WTC11 (cell line): ENCODE results near the gene COBL. TPM values are rescaled to one million over a fixed set of nuclear protein-coding genes. Genes with fewer than 3 reads are reported as not detected.
A peak's percentile ranks its signal among the peaks of the same experiment; 100 is the strongest.

Experiments used
- ATF6 ChIP-seq: sonication (generic); formaldehyde crosslinking; IDR thresholded peaks from 2 replicates; pipeline ENCODE4 v1.8.1; 2023; ENCODE audit warnings: mild to moderate bottlenecking, missing genetic modification reagents
- CREB1 ChIP-seq: sonication (generic); formaldehyde crosslinking; IDR thresholded peaks from 2 replicates; pipeline ENCODE4 v1.8.0; 2023; ENCODE audit warnings: mild to moderate bottlenecking, missing genetic modification reagents
- CREM ChIP-seq: sonication (generic); formaldehyde crosslinking; IDR thresholded peaks from 2 replicates; pipeline ENCODE4 v1.8.1; 2022; ENCODE audit warnings: mild to moderate bottlenecking, missing genetic modification reagents, moderate library complexity
- ELF4 ChIP-seq: sonication (generic); formaldehyde crosslinking; IDR thresholded peaks from 2 replicates; pipeline ENCODE4 v1.8.1; 2022; ENCODE audit warnings: low read depth, mild to moderate bottlenecking, moderate library complexity, missing genetic modification reagents
- ESRRA ChIP-seq: sonication (generic); formaldehyde crosslinking; IDR thresholded peaks from 2 replicates; pipeline ENCODE4 v1.8.1; 2022; ENCODE audit warnings: mild to moderate bottlenecking, missing genetic modification reagents, borderline replicate concordance
- FOXP1 ChIP-seq: sonication (generic); formaldehyde crosslinking; IDR thresholded peaks from 2 replicates; pipeline ENCODE4 v1.8.0; 2022; ENCODE audit warnings: missing genetic modification reagents, mild to moderate bottlenecking, moderate library complexity, borderline replicate concordance
- HMGA2 ChIP-seq: fragments of 250-450 bp; sonication (Bioruptor Pico); IDR thresholded peaks from 2 replicates; pipeline ENCODE4 v1.4.0; 2021; ENCODE audit warnings: mild to moderate bottlenecking, moderate library complexity
- HMGXB4 ChIP-seq: sonication (generic); formaldehyde crosslinking; IDR thresholded peaks from 2 replicates; pipeline ENCODE4 v1.8.1; 2023; ENCODE audit warnings: mild to moderate bottlenecking, moderate library complexity, missing genetic modification reagents
- IRF1 ChIP-seq: sonication (generic); formaldehyde crosslinking; IDR thresholded peaks from 2 replicates; pipeline ENCODE4 v1.8.0; 2023; ENCODE audit warnings: missing genetic modification reagents
- JAZF1 ChIP-seq: fragments of 250-450 bp; sonication (Bioruptor Pico); IDR thresholded peaks from 2 replicates; pipeline ENCODE4 v1.9.0; 2021; ENCODE audit warnings: moderate library complexity, mild to moderate bottlenecking, inconsistent platforms
- KAT7 ChIP-seq: sonication (generic); formaldehyde crosslinking; IDR thresholded peaks from 2 replicates; pipeline ENCODE4 v1.8.1; 2023; ENCODE audit warnings: missing genetic modification reagents, mild to moderate bottlenecking, borderline replicate concordance
- MXD4 ChIP-seq: fragments of 250-450 bp; sonication (Bioruptor Pico); IDR thresholded peaks from 2 replicates; pipeline ENCODE4 v1.8.0; 2021; ENCODE audit warnings: mild to moderate bottlenecking, moderate library complexity, borderline replicate concordance
- NFE2L1 ChIP-seq: sonication (generic); formaldehyde crosslinking; IDR thresholded peaks from 2 replicates; pipeline ENCODE4 v1.8.1; 2023; ENCODE audit warnings: missing genetic modification reagents
- NR3C1 ChIP-seq: sonication (generic); formaldehyde crosslinking; conservative IDR thresholded peaks from 2 replicates; pipeline ENCODE4 v1.8.1; 2023; ENCODE audit warnings: low read depth, mild to moderate bottlenecking, missing genetic modification reagents
- PREB ChIP-seq: sonication (generic); formaldehyde crosslinking; IDR thresholded peaks from 2 replicates; pipeline ENCODE4 v1.8.1; 2022; ENCODE audit warnings: mild to moderate bottlenecking, missing genetic modification reagents, moderate library complexity, borderline replicate concordance
- SMAD3 ChIP-seq: sonication (generic); formaldehyde crosslinking; IDR thresholded peaks from 2 replicates; pipeline ENCODE4 v1.8.0; 2022; ENCODE audit warnings: missing genetic modification reagents, mild to moderate bottlenecking, borderline replicate concordance
- SOX15 ChIP-seq: fragments of 250-450 bp; sonication (Bioruptor Pico); IDR thresholded peaks from 2 replicates; pipeline ENCODE4 v1.9.0; 2021; ENCODE audit warnings: mild to moderate bottlenecking
- TP53 ChIP-seq: sonication (generic); formaldehyde crosslinking; IDR thresholded peaks from 2 replicates; pipeline ENCODE4 v1.8.1; 2023; ENCODE audit warnings: mild to moderate bottlenecking, missing genetic modification reagents
- ZBTB21 ChIP-seq: sonication (generic); formaldehyde crosslinking; IDR thresholded peaks from 2 replicates; pipeline ENCODE4 v1.8.1; 2023; ENCODE audit warnings: mild to moderate bottlenecking, missing genetic modification reagents, borderline replicate concordance
- ZNF121 ChIP-seq: sonication (generic); formaldehyde crosslinking; IDR thresholded peaks from 2 replicates; pipeline ENCODE4 v1.8.0; 2023; ENCODE audit warnings: missing genetic modification reagents
- ZNF317 ChIP-seq: sonication (generic); formaldehyde crosslinking; IDR thresholded peaks from 2 replicates; pipeline ENCODE4 v1.8.1; 2023; ENCODE audit warnings: low read depth, mild to moderate bottlenecking, moderate library complexity, missing genetic modification reagents, borderline replicate concordance
- ZNF423 ChIP-seq: fragments of 250-450 bp; sonication (Bioruptor Pico); IDR thresholded peaks from 2 replicates; pipeline ENCODE4 v2.1.2; 2022; ENCODE audit warnings: mild to moderate bottlenecking, moderate library complexity
- total RNA-seq: library from RNA; stranded (reverse); gene quantifications from 3 replicates; pipeline ENCODE4 v1.2.3, GENCODE V29; 2021
- TF ChIP-seq, protein P1 (sequence below): fragments of 200-600 bp; IDR thresholded peaks from 2 replicates; pipeline ENCODE4 v1.8.0; 2022; ENCODE audit warnings: antibody characterized with exemption
- TF ChIP-seq, protein P2 (sequence below): sonication (generic); formaldehyde crosslinking; IDR thresholded peaks from 2 replicates; pipeline ENCODE4 v1.8.0; 2022; ENCODE audit warnings: mild to moderate bottlenecking, missing genetic modification reagents
- TF ChIP-seq, protein P3 (sequence below): sonication (generic); formaldehyde crosslinking; IDR thresholded peaks from 2 replicates; pipeline ENCODE4 v1.8.1; 2023; ENCODE audit warnings: mild to moderate bottlenecking, missing genetic modification reagents, moderate library complexity
- TF ChIP-seq, protein P4 (sequence below): sonication (generic); formaldehyde crosslinking; IDR thresholded peaks from 2 replicates; pipeline ENCODE4 v1.8.0; 2022; ENCODE audit warnings: missing genetic modification reagents
- TF ChIP-seq, protein P5 (sequence below): sonication (generic); formaldehyde crosslinking; IDR thresholded peaks from 2 replicates; pipeline ENCODE4 v1.8.1; 2022; ENCODE audit warnings: mild to moderate bottlenecking, moderate library complexity, missing genetic modification reagents

The COBL gene
- total RNA-seq, 1 experiment from 2014 or later = 36.5 TPM

GRCh38 chr7:51327287-51327717 lies 10.7 kb upstream of the COBL start (continued):
- no peak for TF ChIP-seq CREM
- TF ChIP-seq, protein P1, sequence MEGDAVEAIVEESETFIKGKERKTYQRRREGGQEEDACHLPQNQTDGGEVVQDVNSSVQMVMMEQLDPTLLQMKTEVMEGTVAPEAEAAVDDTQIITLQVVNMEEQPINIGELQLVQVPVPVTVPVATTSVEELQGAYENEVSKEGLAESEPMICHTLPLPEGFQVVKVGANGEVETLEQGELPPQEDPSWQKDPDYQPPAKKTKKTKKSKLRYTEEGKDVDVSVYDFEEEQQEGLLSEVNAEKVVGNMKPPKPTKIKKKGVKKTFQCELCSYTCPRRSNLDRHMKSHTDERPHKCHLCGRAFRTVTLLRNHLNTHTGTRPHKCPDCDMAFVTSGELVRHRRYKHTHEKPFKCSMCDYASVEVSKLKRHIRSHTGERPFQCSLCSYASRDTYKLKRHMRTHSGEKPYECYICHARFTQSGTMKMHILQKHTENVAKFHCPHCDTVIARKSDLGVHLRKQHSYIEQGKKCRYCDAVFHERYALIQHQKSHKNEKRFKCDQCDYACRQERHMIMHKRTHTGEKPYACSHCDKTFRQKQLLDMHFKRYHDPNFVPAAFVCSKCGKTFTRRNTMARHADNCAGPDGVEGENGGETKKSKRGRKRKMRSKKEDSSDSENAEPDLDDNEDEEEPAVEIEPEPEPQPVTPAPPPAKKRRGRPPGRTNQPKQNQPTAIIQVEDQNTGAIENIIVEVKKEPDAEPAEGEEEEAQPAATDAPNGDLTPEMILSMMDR = no peak
- TF ChIP-seq FOXP1 (CRISPR knock-in tag) = no peak
- TF ChIP-seq SOX15 (CRISPR knock-in tag) = no peak
- TF ChIP-seq ESRRA (CRISPR knock-in tag) = no peak
- TF ChIP-seq, protein P2, sequence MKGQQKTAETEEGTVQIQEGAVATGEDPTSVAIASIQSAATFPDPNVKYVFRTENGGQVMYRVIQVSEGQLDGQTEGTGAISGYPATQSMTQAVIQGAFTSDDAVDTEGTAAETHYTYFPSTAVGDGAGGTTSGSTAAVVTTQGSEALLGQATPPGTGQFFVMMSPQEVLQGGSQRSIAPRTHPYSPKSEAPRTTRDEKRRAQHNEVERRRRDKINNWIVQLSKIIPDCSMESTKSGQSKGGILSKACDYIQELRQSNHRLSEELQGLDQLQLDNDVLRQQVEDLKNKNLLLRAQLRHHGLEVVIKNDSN (CRISPR knock-in tag) = no peak
- no peak for TF ChIP-seq TP53 (CRISPR knock-in tag)
- TF ChIP-seq ELF4 (CRISPR knock-in tag) = no peak
- TF ChIP-seq, protein P3, sequence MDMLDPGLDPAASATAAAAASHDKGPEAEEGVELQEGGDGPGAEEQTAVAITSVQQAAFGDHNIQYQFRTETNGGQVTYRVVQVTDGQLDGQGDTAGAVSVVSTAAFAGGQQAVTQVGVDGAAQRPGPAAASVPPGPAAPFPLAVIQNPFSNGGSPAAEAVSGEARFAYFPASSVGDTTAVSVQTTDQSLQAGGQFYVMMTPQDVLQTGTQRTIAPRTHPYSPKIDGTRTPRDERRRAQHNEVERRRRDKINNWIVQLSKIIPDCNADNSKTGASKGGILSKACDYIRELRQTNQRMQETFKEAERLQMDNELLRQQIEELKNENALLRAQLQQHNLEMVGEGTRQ = no peak
- TF ChIP-seq ATF6 (CRISPR knock-in tag) = no peak
- 0 out of 2 replicates have a peak, but pooled peaks have one; percentile 4 for TF ChIP-seq HMGXB4 (CRISPR knock-in tag)
- TF ChIP-seq ZNF317 (CRISPR knock-in tag) = no peak
- TF ChIP-seq ZBTB21 (CRISPR knock-in tag) = peak; percentile 42
- TF ChIP-seq NR3C1 = no peak
- TF ChIP-seq SMAD3 (CRISPR knock-in tag) = peak; percentile 78; the same call in 1 of the 2 replicates
- no peak for TF ChIP-seq NFE2L1 (CRISPR knock-in tag)
- TF ChIP-seq JAZF1 (CRISPR knock-in tag) = no peak
- TF ChIP-seq ZNF423 (CRISPR knock-in tag) = peak; percentile 68; the same call in 1 of the 2 replicates
- no peak for TF ChIP-seq HMGA2
- no peak for TF ChIP-seq CREB1 (CRISPR knock-in tag)
- TF ChIP-seq IRF1 = no peak
- no peak for TF ChIP-seq KAT7 (CRISPR knock-in tag)
- no peak for TF ChIP-seq ZNF121 (CRISPR knock-in tag)
- no peak for TF ChIP-seq PREB (CRISPR knock-in tag)
- TF ChIP-seq, protein P4, sequence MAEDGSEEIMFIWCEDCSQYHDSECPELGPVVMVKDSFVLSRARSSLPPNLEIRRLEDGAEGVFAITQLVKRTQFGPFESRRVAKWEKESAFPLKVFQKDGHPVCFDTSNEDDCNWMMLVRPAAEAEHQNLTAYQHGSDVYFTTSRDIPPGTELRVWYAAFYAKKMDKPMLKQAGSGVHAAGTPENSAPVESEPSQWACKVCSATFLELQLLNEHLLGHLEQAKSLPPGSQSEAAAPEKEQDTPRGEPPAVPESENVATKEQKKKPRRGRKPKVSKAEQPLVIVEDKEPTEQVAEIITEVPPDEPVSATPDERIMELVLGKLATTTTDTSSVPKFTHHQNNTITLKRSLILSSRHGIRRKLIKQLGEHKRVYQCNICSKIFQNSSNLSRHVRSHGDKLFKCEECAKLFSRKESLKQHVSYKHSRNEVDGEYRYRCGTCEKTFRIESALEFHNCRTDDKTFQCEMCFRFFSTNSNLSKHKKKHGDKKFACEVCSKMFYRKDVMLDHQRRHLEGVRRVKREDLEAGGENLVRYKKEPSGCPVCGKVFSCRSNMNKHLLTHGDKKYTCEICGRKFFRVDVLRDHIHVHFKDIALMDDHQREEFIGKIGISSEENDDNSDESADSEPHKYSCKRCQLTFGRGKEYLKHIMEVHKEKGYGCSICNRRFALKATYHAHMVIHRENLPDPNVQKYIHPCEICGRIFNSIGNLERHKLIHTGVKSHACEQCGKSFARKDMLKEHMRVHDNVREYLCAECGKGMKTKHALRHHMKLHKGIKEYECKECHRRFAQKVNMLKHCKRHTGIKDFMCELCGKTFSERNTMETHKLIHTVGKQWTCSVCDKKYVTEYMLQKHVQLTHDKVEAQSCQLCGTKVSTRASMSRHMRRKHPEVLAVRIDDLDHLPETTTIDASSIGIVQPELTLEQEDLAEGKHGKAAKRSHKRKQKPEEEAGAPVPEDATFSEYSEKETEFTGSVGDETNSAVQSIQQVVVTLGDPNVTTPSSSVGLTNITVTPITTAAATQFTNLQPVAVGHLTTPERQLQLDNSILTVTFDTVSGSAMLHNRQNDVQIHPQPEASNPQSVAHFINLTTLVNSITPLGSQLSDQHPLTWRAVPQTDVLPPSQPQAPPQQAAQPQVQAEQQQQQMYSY (CRISPR knock-in tag) = no peak
- TF ChIP-seq MXD4 (CRISPR knock-in tag) = no peak
- TF ChIP-seq, protein P5, sequence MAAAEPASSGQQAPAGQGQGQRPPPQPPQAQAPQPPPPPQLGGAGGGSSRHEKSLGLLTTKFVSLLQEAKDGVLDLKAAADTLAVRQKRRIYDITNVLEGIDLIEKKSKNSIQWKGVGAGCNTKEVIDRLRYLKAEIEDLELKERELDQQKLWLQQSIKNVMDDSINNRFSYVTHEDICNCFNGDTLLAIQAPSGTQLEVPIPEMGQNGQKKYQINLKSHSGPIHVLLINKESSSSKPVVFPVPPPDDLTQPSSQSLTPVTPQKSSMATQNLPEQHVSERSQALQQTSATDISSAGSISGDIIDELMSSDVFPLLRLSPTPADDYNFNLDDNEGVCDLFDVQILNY (CRISPR knock-in tag) = no peak
